Cardiac muscle cell (in vitro differentiated cells and primary cell): ENCODE measurements around the gene SOX6. TPM values are rescaled to one million over a fixed set of nuclear protein-coding genes. Genes with fewer than 3 reads are reported as not detected.

ENCODE experiments used
- DNase-seq, 2 donors: peaks; one replicate each; pipeline versions ENCODE4 v3.0.0 to v3.0.0-alpha.2; 2010 to 2017; ENCODE audit warnings: low read depth in 1 of 2, low spot score in 1 of 2
- H3K27ac ChIP-seq: fragments of 200-600 bp; sonication (generic); 2 replicates; pipeline ENCODE4 v1.5.1; 2016
- H3K27me3 ChIP-seq: fragments of 200-600 bp; sonication (generic); 2 replicates; pipeline ENCODE4 v1.6.0; 2016; ENCODE audit warnings: control low read depth
- H3K36me3 ChIP-seq: fragments of 200-600 bp; sonication (generic); 2 replicates; pipeline ENCODE4 v1.5.1; 2016; ENCODE audit warnings: control low read depth
- H3K4me1 ChIP-seq: fragments of 200-600 bp; sonication (generic); 2 replicates; pipeline ENCODE4 v1.8.1; 2017; ENCODE audit warnings: low read depth, mild to moderate bottlenecking, mixed run types
- H3K4me3 ChIP-seq: fragments of 200-600 bp; sonication (generic); 2 replicates; pipeline ENCODE4 v1.5.1; 2016; ENCODE audit warnings: mild to moderate bottlenecking
- H3K9me3 ChIP-seq: fragments of 200-600 bp; sonication (generic); 2 replicates; pipeline ENCODE4 v1.5.1; 2017; ENCODE audit warnings: low read depth, mild to moderate bottlenecking, control low read depth
- polyA plus RNA-seq: library from polyadenylated mRNA; unstranded; fragments of >200 nt; fragmentation: Nextera tagmentation; extraction: Ambion mirVana; gene quantifications from 2 replicates; pipeline ENCODE4 v1.2.1, GENCODE V29; 2016
- total RNA-seq: library from RNA; depleted of rRNA; stranded (reverse); fragments of >200 nt; gene quantifications from 2 replicates; pipeline ENCODE4 v1.2.3, GENCODE V29; 2016
- TF ChIP-seq, protein P1 (sequence below): IDR thresholded peaks from 2 replicates; pipeline ENCODE4 v1.5.1; 2012; ENCODE audit warnings: low read depth, mild to moderate bottlenecking, low read length

SOX6 gene
- total and polyA plus RNA-seq, 2 experiments from 2014 or later = 7.0 to 9.6 TPM

- no peak for DNase-seq
- Histone ChIP-seq H3K4me1 (peaks cover 15% of the 10 kb centered on the region), H3K9me3 (no peaks in the 10 kb centered on the region), H3K27me3 (peaks cover 15% of the 10 kb centered on the region), H3K36me3 (no peaks in the 10 kb centered on the region), H3K27ac (no peak overlapping the region), H3K4me3 (no peak overlapping the region)
- TF ChIP-seq, protein P1, sequence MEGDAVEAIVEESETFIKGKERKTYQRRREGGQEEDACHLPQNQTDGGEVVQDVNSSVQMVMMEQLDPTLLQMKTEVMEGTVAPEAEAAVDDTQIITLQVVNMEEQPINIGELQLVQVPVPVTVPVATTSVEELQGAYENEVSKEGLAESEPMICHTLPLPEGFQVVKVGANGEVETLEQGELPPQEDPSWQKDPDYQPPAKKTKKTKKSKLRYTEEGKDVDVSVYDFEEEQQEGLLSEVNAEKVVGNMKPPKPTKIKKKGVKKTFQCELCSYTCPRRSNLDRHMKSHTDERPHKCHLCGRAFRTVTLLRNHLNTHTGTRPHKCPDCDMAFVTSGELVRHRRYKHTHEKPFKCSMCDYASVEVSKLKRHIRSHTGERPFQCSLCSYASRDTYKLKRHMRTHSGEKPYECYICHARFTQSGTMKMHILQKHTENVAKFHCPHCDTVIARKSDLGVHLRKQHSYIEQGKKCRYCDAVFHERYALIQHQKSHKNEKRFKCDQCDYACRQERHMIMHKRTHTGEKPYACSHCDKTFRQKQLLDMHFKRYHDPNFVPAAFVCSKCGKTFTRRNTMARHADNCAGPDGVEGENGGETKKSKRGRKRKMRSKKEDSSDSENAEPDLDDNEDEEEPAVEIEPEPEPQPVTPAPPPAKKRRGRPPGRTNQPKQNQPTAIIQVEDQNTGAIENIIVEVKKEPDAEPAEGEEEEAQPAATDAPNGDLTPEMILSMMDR = no peak
Observed at GRCh38 chr11:15993345-15993744, 363.0 kb downstream of the SOX6 start.

DNA sequence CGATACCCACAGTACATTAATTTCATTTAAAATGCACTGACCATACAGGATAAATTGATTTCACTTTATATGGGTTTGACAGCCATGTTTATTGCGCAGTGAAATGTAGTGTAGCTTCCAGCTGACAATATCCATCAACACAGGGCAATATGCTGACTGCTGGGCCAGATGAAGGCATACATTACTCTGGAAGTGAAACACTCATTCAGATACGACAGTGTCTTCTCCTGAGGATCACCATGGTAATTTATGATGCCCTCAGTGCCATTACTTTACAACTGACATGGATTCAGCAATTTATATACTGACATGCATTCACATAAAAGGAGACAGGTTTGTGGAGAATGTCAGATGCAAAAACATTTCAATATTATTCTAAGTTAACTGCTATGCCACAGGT lies 365.1 kb downstream of the SOX6 start:
- no peak overlapping the region for H3K27ac ChIP-seq
- no peak for DNase-seq
- no peaks in the 10 kb centered on the region for H3K9me3 ChIP-seq
- peaks cover 23% of the 10 kb centered on the region for H3K4me1 ChIP-seq
- peaks cover 12% of the 10 kb centered on the region for H3K27me3 ChIP-seq
- TF ChIP-seq, protein P1 = no peak
- no peak overlapping the region for H3K4me3 ChIP-seq
- no peaks in the 10 kb centered on the region for H3K36me3 ChIP-seq

DNA sequence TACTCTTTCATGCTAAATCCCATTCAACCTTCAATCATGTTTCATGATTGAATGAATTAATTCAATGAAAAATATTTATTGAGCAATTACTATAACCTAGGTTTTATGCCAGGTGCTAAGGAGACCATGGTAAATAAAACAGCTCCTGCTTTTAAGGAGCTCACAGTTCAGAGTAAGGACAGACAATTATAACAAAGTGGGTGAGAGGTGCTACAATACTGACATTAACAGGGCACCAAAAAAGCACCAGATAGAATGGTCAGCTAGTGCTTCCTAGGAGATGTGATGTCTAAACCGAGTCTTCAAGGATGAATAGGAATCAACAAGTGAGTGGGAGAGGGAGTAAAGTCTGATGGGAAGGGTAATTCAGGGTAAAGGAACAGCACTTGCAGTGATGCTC lies 366.7 kb downstream of the SOX6 start:
- Histone ChIP-seq H3K4me3 (no peak overlapping the region), H3K27ac (no peak overlapping the region), H3K4me1 (peaks cover 23% of the 10 kb centered on the region), H3K36me3 (no peaks in the 10 kb centered on the region), H3K9me3 (no peaks in the 10 kb centered on the region), H3K27me3 (peaks cover 3% of the 10 kb centered on the region)
- no peak for DNase-seq
- TF ChIP-seq, protein P1 = no peak

DNA sequence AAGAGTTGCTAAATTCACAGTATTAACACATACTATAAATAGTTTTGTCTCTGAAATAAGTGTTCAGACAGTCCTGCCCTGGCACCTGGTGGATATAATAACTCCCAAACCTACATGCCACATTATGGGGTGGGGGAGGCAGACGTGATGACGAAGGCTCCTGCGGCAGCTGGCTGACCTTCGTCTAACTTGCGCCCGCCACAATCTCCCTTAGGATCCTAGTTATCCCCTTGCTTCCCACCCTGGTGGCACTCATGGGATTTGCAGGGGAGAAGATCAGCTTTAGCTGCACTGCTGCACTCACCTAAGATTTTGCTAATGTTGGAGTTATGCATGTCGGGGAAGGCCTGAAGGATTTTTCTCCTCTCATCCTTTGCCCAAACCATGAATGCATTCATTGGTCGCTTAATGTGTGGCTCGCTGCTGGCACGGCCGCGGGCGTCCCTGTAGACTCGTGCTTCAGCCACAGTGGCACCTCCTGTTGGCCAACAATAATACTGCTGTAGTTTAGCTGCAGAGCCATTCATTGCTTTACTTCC lies 367.6 kb downstream of the SOX6 start:
- no peaks in the 10 kb centered on the region for H3K9me3 ChIP-seq
- TF ChIP-seq, protein P1 = peak; percentile 34
- H3K27ac ChIP-seq = no peak overlapping the region
- H3K27me3 ChIP-seq = no peaks in the 10 kb centered on the region
- no peak overlapping the region for H3K4me3 ChIP-seq
- H3K36me3 ChIP-seq = no peaks in the 10 kb centered on the region
- peak; percentile 51 to 55 for DNase-seq
- peaks cover 23% of the 10 kb centered on the region for H3K4me1 ChIP-seq

DNA sequence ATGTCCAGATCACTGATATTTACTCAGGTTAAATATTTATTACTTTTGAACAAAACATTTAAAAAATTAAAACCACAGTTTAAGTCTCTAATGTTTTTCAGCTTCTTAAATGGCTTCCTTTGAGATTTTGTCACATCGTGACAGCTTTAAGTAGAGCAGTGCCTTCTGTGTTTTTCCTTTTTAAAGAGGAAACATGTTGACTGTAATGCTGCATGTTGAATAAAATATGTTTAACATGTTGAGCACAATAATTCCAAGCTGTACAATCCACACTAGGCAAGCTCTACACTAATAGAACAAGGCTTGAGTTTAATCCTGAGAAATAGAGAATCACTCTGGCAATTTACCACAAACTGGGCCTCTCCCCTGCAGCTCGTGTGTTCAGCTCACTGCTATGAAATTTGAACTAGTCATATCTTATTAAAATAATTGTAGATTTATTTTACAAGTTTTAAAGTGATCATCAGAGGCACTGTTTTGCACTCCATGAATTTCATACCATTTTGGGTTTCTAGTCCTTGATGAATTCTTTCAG lies 368.3 kb downstream of the SOX6 start:
- Histone ChIP-seq H3K27me3 (no peaks in the 10 kb centered on the region), H3K27ac (no peak overlapping the region)

More for the DNA sequence above, 368.3 kb downstream of the SOX6 start:
- Histone ChIP-seq H3K4me3 (no peak overlapping the region), H3K9me3 (no peaks in the 10 kb centered on the region), H3K4me1 (peaks cover 18% of the 10 kb centered on the region), H3K36me3 (no peaks in the 10 kb centered on the region)
- TF ChIP-seq, protein P1 = no peak
- DNase-seq = no peak
